ENCODE measurements around the gene DCHS1.
A peak's percentile ranks its signal among the peaks of the same experiment; 100 is the strongest.

DCHS1 gene

GRCh38 chr11:6646071-6646470 is 9.5 kb downstream of the DCHS1 start:
- no peaks in the 10 kb centered on the region for H3K36me3 ChIP-seq (ENCODE audit: control insufficient read depth, low read length)
- peaks cover 20% of the 10 kb centered on the region for H3K4me1 ChIP-seq (ENCODE audit: control insufficient read depth, low read length)
- H3F3A ChIP-seq (ENCODE audit: control insufficient read depth, insufficient read depth): no peaks in the 10 kb centered on the region
- H3K4me3 ChIP-seq (ENCODE audit: low read length): peak overlapping the region; percentile 48
- no peaks in the 10 kb centered on the region for H4K20me1 ChIP-seq (ENCODE audit: control insufficient read depth, insufficient read depth, low read depth, low read length)
- TF ChIP-seq CTCF (IDR thresholded peaks at IDR 0.05; ENCODE audit: low read depth, low read length, poor library complexity, severe bottlenecking): no peak
- TF ChIP-seq EZH2phosphoT487 (IDR thresholded peaks at IDR 0.05; ENCODE audit: borderline replicate concordance, low read length): no peak
- no peak overlapping the region for H3K27ac ChIP-seq (ENCODE audit: low read depth, low read length)
- H3K9me2 ChIP-seq (replicated peaks; ENCODE audit: control insufficient read depth, low read length): no peaks in the 10 kb centered on the region
- no peaks in the 10 kb centered on the region for H3K9me3 ChIP-seq (ENCODE audit: control insufficient read depth, insufficient read depth, low read length)
- H3K79me2 ChIP-seq (ENCODE audit: control insufficient read depth, low read length): no peaks in the 10 kb centered on the region
- H3K4me2 ChIP-seq (ENCODE audit: low read length): peak overlapping the region; percentile 62
- H3K27me3 ChIP-seq (ENCODE audit: control insufficient read depth, low read length): peaks cover 8% of the 10 kb centered on the region

GRCh38 chr11:6642957-6643356 is 12.7 kb downstream of the DCHS1 start:
- TF ChIP-seq CTCF (IDR thresholded peaks at IDR 0.05; ENCODE audit: low read depth, low read length, poor library complexity, severe bottlenecking) (no peak), EZH2phosphoT487 (IDR thresholded peaks at IDR 0.05; ENCODE audit: borderline replicate concordance, low read length) (no peak)
- H3K36me3 ChIP-seq (ENCODE audit: control insufficient read depth, low read length): no peaks in the 10 kb centered on the region
- H3F3A ChIP-seq (ENCODE audit: control insufficient read depth, insufficient read depth): no peaks in the 10 kb centered on the region
- no peak overlapping the region for H3K4me3 ChIP-seq (ENCODE audit: low read length)
- no peaks in the 10 kb centered on the region for H4K20me1 ChIP-seq (ENCODE audit: control insufficient read depth, insufficient read depth, low read depth, low read length)
- no peaks in the 10 kb centered on the region for H3K27me3 ChIP-seq (ENCODE audit: control insufficient read depth, low read length)
- peaks cover 20% of the 10 kb centered on the region for H3K4me1 ChIP-seq (ENCODE audit: control insufficient read depth, low read length)
- H3K79me2 ChIP-seq (ENCODE audit: control insufficient read depth, low read length): no peaks in the 10 kb centered on the region
- H3K9me3 ChIP-seq (ENCODE audit: control insufficient read depth, insufficient read depth, low read length): no peaks in the 10 kb centered on the region
- H3K9me2 ChIP-seq (replicated peaks; ENCODE audit: control insufficient read depth, low read length): no peaks in the 10 kb centered on the region
- H3K4me2 ChIP-seq (ENCODE audit: low read length): no peak overlapping the region
- no peak overlapping the region for H3K27ac ChIP-seq (ENCODE audit: low read depth, low read length)

GRCh38 chr11:6640985-6641701 is 14.5 kb downstream of the DCHS1 start:
- Histone ChIP-seq H3F3A (ENCODE audit: control insufficient read depth, insufficient read depth) (no peaks in the 10 kb centered on the region), H3K4me2 (ENCODE audit: low read length) (no peak overlapping the region), H3K4me1 (ENCODE audit: control insufficient read depth, low read length) (peaks cover 5% of the 10 kb centered on the region), H3K9me3 (ENCODE audit: control insufficient read depth, insufficient read depth, low read length) (no peaks in the 10 kb centered on the region), H3K27ac (ENCODE audit: low read depth, low read length) (no peak overlapping the region), H3K36me3 (ENCODE audit: control insufficient read depth, low read length) (no peaks in the 10 kb centered on the region), H3K9me2 (replicated peaks; ENCODE audit: control insufficient read depth, low read length) (no peaks in the 10 kb centered on the region), H3K27me3 (ENCODE audit: control insufficient read depth, low read length) (no peaks in the 10 kb centered on the region), H3K79me2 (ENCODE audit: control insufficient read depth, low read length) (no peaks in the 10 kb centered on the region), H3K4me3 (ENCODE audit: low read length) (no peak overlapping the region), H4K20me1 (ENCODE audit: control insufficient read depth, insufficient read depth, low read depth, low read length) (no peaks in the 10 kb centered on the region)
- TF ChIP-seq EZH2phosphoT487 (IDR thresholded peaks at IDR 0.05; ENCODE audit: borderline replicate concordance, low read length): no peak
- TF ChIP-seq CTCF (IDR thresholded peaks at IDR 0.05; ENCODE audit: low read depth, low read length, poor library complexity, severe bottlenecking): no peak

All from DOHH2 (cell line).